Activated B cell treated with CpG ODN at 0.5 μM for 24 hours (primary cell): Measurements from ENCODE around the gene PPP1R2. TPM values are rescaled to one million over a fixed set of nuclear protein-coding genes. Genes with fewer than 3 reads are reported as not detected.
A peak's percentile ranks its signal among the peaks of the same experiment; 100 is the strongest.

ENCODE experiments used
- ATAC-seq: fragments of 200-7000 bp; cut with Tn5 transposase; one replicate; pipeline ENCODE4 v1.10.0; 2021; ENCODE audit warnings: low read depth, mild to moderate bottlenecking, moderate library complexity
- CTCF ChIA-PET: fragments of 350-600 bp; sonication (Branson Sonifier 250); formaldehyde crosslinking; loops from one replicate; lab custom pipeline; 2021; ENCODE audit warnings: antibody characterized with exemption; lab: Charles Lee
- POLR2A ChIA-PET: fragments of 350-600 bp; sonication (Branson Sonifier 250); formaldehyde crosslinking; loops from one replicate; lab custom pipeline; 2021; ENCODE audit warnings: antibody characterized with exemption; lab: Charles Lee
- DNase-seq: peaks from one replicate; pipeline ENCODE4 v3.0.0; 2022
- H3K27ac Mint-ChIP-seq: one replicate; pipeline ENCODE4 v1.8.0; 2020; ENCODE audit warnings: mixed read lengths
- H3K27me3 Mint-ChIP-seq: one replicate; pipeline ENCODE4 v1.8.0; 2021; ENCODE audit warnings: mixed read lengths
- H3K36me3 Mint-ChIP-seq: one replicate; pipeline ENCODE4 v1.8.0; 2021; ENCODE audit warnings: low read depth, mixed read lengths
- H3K4me1 Mint-ChIP-seq: one replicate; pipeline ENCODE4 v1.8.0; 2021; ENCODE audit warnings: mixed read lengths
- H3K4me3 Mint-ChIP-seq: one replicate; pipeline ENCODE4 v1.8.0; 2020; ENCODE audit warnings: mild to moderate bottlenecking, mixed read lengths
- H3K9me3 Mint-ChIP-seq: one replicate; pipeline ENCODE4 v1.8.0; 2020; ENCODE audit warnings: mixed read lengths
- CTCF ChIP-seq: fragments of 200-600 bp; IDR thresholded peaks from one replicate; pipeline ENCODE4 v1.8.0; 2022; ENCODE audit warnings: antibody characterized with exemption, mild to moderate bottlenecking
- intact Hi-C: fragments of 100-400 bp; cut with micrococcal nuclease; formaldehyde crosslinking; loops from one replicate; pipeline ENCODE4 v1.15.1; 2024
- total RNA-seq: library from RNA; stranded (reverse); gene quantifications from 2 replicates; pipeline ENCODE4 v1.2.3, GENCODE V29; 2022

The PPP1R2 gene
- total RNA-seq, 1 donor from 2014 or later: 64.1 TPM

GRCh38 chr3:195571361-195571760, 28.2 kb upstream of the PPP1R2 start:
- Mint-ChIP-seq H3K27ac (no peak overlapping the region), H3K4me1 (peaks cover 25% of the 10 kb centered on the region), H3K4me3 (no peak overlapping the region), H3K27me3 (peaks cover 5% of the 10 kb centered on the region), H3K36me3 (no peaks in the 10 kb centered on the region), H3K9me3 (no peaks in the 10 kb centered on the region)
- ATAC-seq: no peak
- CTCF ChIA-PET: interaction anchor here (1.5 kb wide), 1 partner anchor 285 kb away, joined by 3 read pairs; no protein-coding TSS in a partner anchor
- no peak for DNase-seq
- intact Hi-C loops: no loop called here
- POLR2A ChIA-PET: interaction anchor here (0.5 kb wide), 1 partner anchor 1089 kb away, joined by 5 read pairs; no protein-coding TSS in a partner anchor
- no peak for TF ChIP-seq CTCF

- DNase-seq (no peak), ATAC-seq (no peak)
- no peaks in the 10 kb centered on the region for H3K9me3 Mint-ChIP-seq
- ChIA-PET CTCF (interaction anchor here (1.5 kb wide), 1 partner anchor 285 kb away, joined by 3 read pairs; no protein-coding TSS in a partner anchor), POLR2A (interaction anchor here (0.5 kb wide), 1 partner anchor 1088 kb away, joined by 5 read pairs; no protein-coding TSS in a partner anchor)
- intact Hi-C loops: no loop called here
- H3K27ac Mint-ChIP-seq: no peak overlapping the region
- H3K36me3 Mint-ChIP-seq: no peaks in the 10 kb centered on the region
- H3K27me3 Mint-ChIP-seq: peaks cover 5% of the 10 kb centered on the region
- H3K4me1 Mint-ChIP-seq: peaks cover 25% of the 10 kb centered on the region
- no peak for TF ChIP-seq CTCF
- H3K4me3 Mint-ChIP-seq: no peak overlapping the region
Observed at GRCh38 chr3:195570912-195571311, 27.8 kb upstream of the PPP1R2 start.

GRCh38 chr3:195570344-195570743, 27.2 kb upstream of the PPP1R2 start:
- POLR2A ChIA-PET: no interaction called here

GRCh38 chr3:195568630-195569029, 25.5 kb upstream of the PPP1R2 start:
- Mint-ChIP-seq H3K27me3 (peaks cover 5% of the 10 kb centered on the region), H3K9me3 (no peaks in the 10 kb centered on the region), H3K4me3 (no peak overlapping the region), H3K27ac (no peak overlapping the region), H3K4me1 (peaks cover 25% of the 10 kb centered on the region), H3K36me3 (no peaks in the 10 kb centered on the region)
- CTCF ChIA-PET: no interaction called here
- DNase-seq: no peak
- intact Hi-C loops: no loop called here
- POLR2A ChIA-PET: no interaction called here
- no peak for TF ChIP-seq CTCF
- peak; percentile 57 for ATAC-seq

More at GRCh38 chr3:195570344-195570743, 27.2 kb upstream of the PPP1R2 start:
- ATAC-seq: no peak
- no peaks in the 10 kb centered on the region for H3K36me3 Mint-ChIP-seq
- no peak for TF ChIP-seq CTCF
- H3K4me3 Mint-ChIP-seq: no peak overlapping the region
- CTCF ChIA-PET: interaction anchor here (1.5 kb wide), 1 partner anchor 286 kb away, joined by 3 read pairs; no protein-coding TSS in a partner anchor
- no peaks in the 10 kb centered on the region for H3K9me3 Mint-ChIP-seq
- no peak for DNase-seq
- H3K4me1 Mint-ChIP-seq: peaks cover 25% of the 10 kb centered on the region
- H3K27ac Mint-ChIP-seq: no peak overlapping the region
- intact Hi-C loops: no loop called here
- H3K27me3 Mint-ChIP-seq: peaks cover 5% of the 10 kb centered on the region

GRCh38 chr3:195566797-195567196, 23.7 kb upstream of the PPP1R2 start:
- H3K27ac Mint-ChIP-seq: no peak overlapping the region
- DNase-seq (no peak), ATAC-seq (no peak)
- CTCF ChIA-PET: no interaction called here
- no peaks in the 10 kb centered on the region for H3K9me3 Mint-ChIP-seq
- H3K4me1 Mint-ChIP-seq: peaks cover 25% of the 10 kb centered on the region
- intact Hi-C loops: no loop called here
- POLR2A ChIA-PET: no interaction called here
- H3K4me3 Mint-ChIP-seq: no peak overlapping the region
- H3K27me3 Mint-ChIP-seq: peaks cover 5% of the 10 kb centered on the region
- TF ChIP-seq CTCF: no peak
- H3K36me3 Mint-ChIP-seq: no peaks in the 10 kb centered on the region
